HEK293 (cell line): ENCODE measurements around the gene ITGB4.

Experiments
- CTCF ChIA-PET: fragments of 350-600 bp; formaldehyde crosslinking; extraction: SDS; loops from one replicate; lab custom pipeline; 2021; ENCODE audit warnings: antibody characterized with exemption; lab: Yijun Ruan, JAX
- POLR2A ChIA-PET: fragments of 300-600 bp; formaldehyde crosslinking; extraction: SDS; loops from one replicate; lab custom pipeline; 2020; ENCODE audit warnings: antibody characterized with exemption, inconsistent platforms; lab: Yijun Ruan, JAX
- H3K27ac ChIP-seq: fragments of 200-500 bp; sonication (Bioruptor generic); 2 replicates; pipeline ENCODE4 v1.5.1; 2014; ENCODE audit warnings: low read depth, low read length, control low read depth, inconsistent platforms; ENCODE audit errors: extremely low read depth
- H3K36me3 ChIP-seq, 2 experiments: fragments of 200-500 bp in 1 of 2; sonication (Bioruptor generic) in 1 of 2; 1 replicate in 1 of 2; 2 replicates in 1 of 2; pipeline ENCODE4 v1.5.1; 2014 to 2017; ENCODE audit warnings: inconsistent platforms in 2 of 2, low read length in 2 of 2; ENCODE audit not compliant: control insufficient read depth in 2 of 2, insufficient read depth in 1 of 2
- H3K4me1 ChIP-seq: fragments of 200-500 bp; sonication (Bioruptor generic); 2 replicates; pipeline ENCODE4 v1.5.1; 2014; ENCODE audit warnings: mild to moderate bottlenecking, low read length, inconsistent platforms; ENCODE audit not compliant: control insufficient read depth, insufficient read depth
- H3K4me3 ChIP-seq: 2 replicates; pipeline ENCODE4 v1.5.1; 2011; ENCODE audit warnings: low read depth, mild to moderate bottlenecking, control low read depth, low read length, moderate library complexity
- H3K9me3 ChIP-seq: fragments of 200-500 bp; sonication (Bioruptor generic); 2 replicates; pipeline ENCODE4 v1.5.1; 2014; ENCODE audit warnings: low read depth, low read length, inconsistent platforms; ENCODE audit not compliant: control insufficient read depth, insufficient read depth
- GLI2 ChIP-seq: fragments of 450-650 bp; formaldehyde crosslinking; IDR thresholded peaks from 2 replicates; pipeline ENCODE4; 2017; ENCODE audit warnings: missing biosample characterization, missing genetic modification characterization, low read depth, borderline replicate concordance
- HOXC10 ChIP-seq: sonication (generic); formaldehyde crosslinking; IDR thresholded peaks from 2 replicates; pipeline ENCODE4 v1.8.1; 2023; ENCODE audit warnings: mild to moderate bottlenecking, missing genetic modification reagents
- KLF8 ChIP-seq: fragments of 450-650 bp; formaldehyde crosslinking; IDR thresholded peaks from 2 replicates; pipeline ENCODE4 v1.5.1; 2016; ENCODE audit warnings: missing biosample characterization, missing genetic modification characterization
- MZF1 ChIP-seq: fragments of 450-650 bp; formaldehyde crosslinking; IDR thresholded peaks from 2 replicates; pipeline ENCODE4 v1.5.1; 2017; ENCODE audit warnings: missing biosample characterization, missing genetic modification characterization, borderline replicate concordance
- TCF7L2 ChIP-seq: IDR thresholded peaks from 2 replicates; pipeline ENCODE4 v1.6.1; 2011; ENCODE audit warnings: low read depth, mild to moderate bottlenecking, inconsistent platforms, low read length, moderate library complexity, borderline replicate concordance
- ZFHX2 ChIP-seq: fragments of 450-650 bp; formaldehyde crosslinking; conservative IDR thresholded peaks from 2 replicates; pipeline ENCODE4 v1.5.1; 2016; ENCODE audit warnings: missing biosample characterization, missing genetic modification characterization
- ZNF112 ChIP-seq: fragments of 450-650 bp; formaldehyde crosslinking; IDR thresholded peaks from 2 replicates; pipeline ENCODE4 v1.5.0; 2017; ENCODE audit warnings: missing biosample characterization, missing genetic modification characterization
- ZNF121 ChIP-seq: fragments of 450-650 bp; formaldehyde crosslinking; IDR thresholded peaks from 2 replicates; pipeline ENCODE4 v1.5.1; 2016; ENCODE audit warnings: missing biosample characterization, missing genetic modification characterization
- ZNF132 ChIP-seq: fragments of 450-650 bp; formaldehyde crosslinking; IDR thresholded peaks from 2 replicates; pipeline ENCODE4 v1.5.1; 2017; ENCODE audit warnings: missing biosample characterization, missing genetic modification characterization, borderline replicate concordance
- ZNF157 ChIP-seq: fragments of 450-650 bp; formaldehyde crosslinking; IDR thresholded peaks from 2 replicates; pipeline ENCODE4 v1.5.1; 2016; ENCODE audit warnings: missing biosample characterization, missing genetic modification characterization
- ZNF24 ChIP-seq: fragments of 450-650 bp; formaldehyde crosslinking; IDR thresholded peaks from 2 replicates; pipeline ENCODE4 v1.5.1; 2016; ENCODE audit warnings: missing biosample characterization, missing genetic modification characterization
- ZNF610 ChIP-seq: fragments of 450-650 bp; formaldehyde crosslinking; IDR thresholded peaks from 2 replicates; pipeline ENCODE4 v1.5.1; 2016; ENCODE audit warnings: missing biosample characterization, missing genetic modification characterization, borderline replicate concordance
- ZNF624 ChIP-seq: fragments of 450-650 bp; formaldehyde crosslinking; IDR thresholded peaks from 2 replicates; pipeline ENCODE4 v1.5.1; 2017; ENCODE audit warnings: missing biosample characterization, missing genetic modification characterization
- ZNF654 ChIP-seq: fragments of 450-650 bp; formaldehyde crosslinking; IDR thresholded peaks from 2 replicates; pipeline ENCODE4 v1.5.1; 2016; ENCODE audit warnings: low read depth, missing biosample characterization, missing genetic modification characterization
- ZNF837 ChIP-seq: fragments of 450-650 bp; formaldehyde crosslinking; IDR thresholded peaks from 2 replicates; pipeline ENCODE4 v1.5.1; 2016; ENCODE audit warnings: missing biosample characterization, missing genetic modification characterization
- ZNF843 ChIP-seq: fragments of 450-650 bp; formaldehyde crosslinking; IDR thresholded peaks from 2 replicates; pipeline ENCODE4 v1.5.1; 2016; ENCODE audit warnings: missing biosample characterization, missing genetic modification characterization
- TF ChIP-seq, protein P1 (sequence below): fragments of 450-650 bp; formaldehyde crosslinking; IDR thresholded peaks from 2 replicates; pipeline ENCODE4 v1.5.1; 2017; ENCODE audit warnings: missing biosample characterization, missing genetic modification characterization
- TF ChIP-seq, protein P2 (sequence below): fragments of 450-650 bp; formaldehyde crosslinking; IDR thresholded peaks from 2 replicates; pipeline ENCODE4 v1.5.1; 2016; ENCODE audit warnings: missing biosample characterization, missing genetic modification characterization
- TF ChIP-seq, protein P3 (sequence below): fragments of 450-650 bp; formaldehyde crosslinking; IDR thresholded peaks from 2 replicates; pipeline ENCODE4; 2016; ENCODE audit warnings: missing biosample characterization, missing genetic modification characterization

ITGB4 gene

DNA sequence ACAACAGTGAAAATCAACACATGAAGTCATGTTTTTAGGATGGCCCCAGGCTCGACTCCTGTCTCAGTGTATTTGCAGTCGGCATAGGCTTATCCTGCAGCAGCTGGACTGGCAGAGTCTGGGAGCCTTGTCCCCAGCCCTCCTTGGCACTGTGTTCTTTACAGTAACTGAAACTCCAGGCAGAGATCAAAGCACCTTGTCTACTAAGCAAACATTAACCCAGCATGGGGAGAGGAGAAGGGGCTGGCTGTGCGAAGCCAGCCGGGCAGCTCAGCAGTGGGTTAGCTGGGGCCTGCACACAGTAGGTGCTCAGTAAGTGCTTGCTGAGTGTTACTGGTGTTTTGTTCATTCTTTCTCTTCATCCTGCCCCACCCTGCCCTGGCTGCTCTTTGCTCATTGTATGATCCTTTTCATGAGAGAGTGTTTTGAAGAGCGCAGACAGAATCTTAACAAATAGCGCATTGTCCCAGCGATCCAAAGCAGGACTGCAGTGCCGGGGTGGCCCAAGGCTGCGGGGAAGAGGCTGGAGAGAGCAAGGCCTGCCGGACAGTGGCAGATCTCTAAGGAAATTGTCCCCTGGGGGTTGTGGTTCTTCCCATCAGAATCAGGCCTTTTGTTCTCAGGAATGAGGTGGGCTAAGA lies 23.5 kb upstream of the ITGB4 start:
- H3K36me3 ChIP-seq: peaks cover 26 to 92% of the 10 kb centered on the region in 2 experiments
- H3K4me1 ChIP-seq: no peaks in the 10 kb centered on the region; the same call in 1 of the 2 replicates
- no peak overlapping the region for H3K27ac ChIP-seq
- H3K4me3 ChIP-seq: no peak overlapping the region
- POLR2A ChIA-PET: no interaction called here
- TF ChIP-seq ZNF24 (no peak), MZF1 (tag by site-specific recombination) (no peak), ZNF610 (no peak), ZNF843 (tag by site-specific recombination) (no peak), HOXC10 (CRISPR knock-in tag) (no peak), ZNF132 (tag by site-specific recombination) (no peak), KLF8 (tag by site-specific recombination) (no peak), GLI2 (tag by site-specific recombination) (no peak), TCF7L2 (no peak), ZNF624 (tag by site-specific recombination) (no peak), ZNF121 (no peak), ZNF837 (tag by site-specific recombination) (no peak), ZFHX2 (no peak), ZNF654 (tag by site-specific recombination) (no peak)
- TF ChIP-seq, protein P1, sequence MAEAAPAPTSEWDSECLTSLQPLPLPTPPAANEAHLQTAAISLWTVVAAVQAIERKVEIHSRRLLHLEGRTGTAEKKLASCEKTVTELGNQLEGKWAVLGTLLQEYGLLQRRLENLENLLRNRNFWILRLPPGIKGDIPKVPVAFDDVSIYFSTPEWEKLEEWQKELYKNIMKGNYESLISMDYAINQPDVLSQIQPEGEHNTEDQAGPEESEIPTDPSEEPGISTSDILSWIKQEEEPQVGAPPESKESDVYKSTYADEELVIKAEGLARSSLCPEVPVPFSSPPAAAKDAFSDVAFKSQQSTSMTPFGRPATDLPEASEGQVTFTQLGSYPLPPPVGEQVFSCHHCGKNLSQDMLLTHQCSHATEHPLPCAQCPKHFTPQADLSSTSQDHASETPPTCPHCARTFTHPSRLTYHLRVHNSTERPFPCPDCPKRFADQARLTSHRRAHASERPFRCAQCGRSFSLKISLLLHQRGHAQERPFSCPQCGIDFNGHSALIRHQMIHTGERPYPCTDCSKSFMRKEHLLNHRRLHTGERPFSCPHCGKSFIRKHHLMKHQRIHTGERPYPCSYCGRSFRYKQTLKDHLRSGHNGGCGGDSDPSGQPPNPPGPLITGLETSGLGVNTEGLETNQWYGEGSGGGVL (tag by site-specific recombination): no peak
- TF ChIP-seq, protein P2, sequence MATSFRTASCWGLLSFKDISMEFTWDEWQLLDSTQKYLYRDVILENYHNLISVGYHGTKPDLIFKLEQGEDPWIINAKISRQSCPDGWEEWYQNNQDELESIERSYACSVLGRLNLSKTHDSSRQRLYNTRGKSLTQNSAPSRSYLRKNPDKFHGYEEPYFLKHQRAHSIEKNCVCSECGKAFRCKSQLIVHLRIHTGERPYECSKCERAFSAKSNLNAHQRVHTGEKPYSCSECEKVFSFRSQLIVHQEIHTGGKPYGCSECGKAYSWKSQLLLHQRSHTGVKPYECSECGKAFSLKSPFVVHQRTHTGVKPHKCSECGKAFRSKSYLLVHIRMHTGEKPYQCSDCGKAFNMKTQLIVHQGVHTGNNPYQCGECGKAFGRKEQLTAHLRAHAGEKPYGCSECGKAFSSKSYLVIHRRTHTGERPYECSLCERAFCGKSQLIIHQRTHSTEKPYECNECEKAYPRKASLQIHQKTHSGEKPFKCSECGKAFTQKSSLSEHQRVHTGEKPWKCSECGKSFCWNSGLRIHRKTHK (tag by site-specific recombination): no peak
- TF ChIP-seq, protein P3, sequence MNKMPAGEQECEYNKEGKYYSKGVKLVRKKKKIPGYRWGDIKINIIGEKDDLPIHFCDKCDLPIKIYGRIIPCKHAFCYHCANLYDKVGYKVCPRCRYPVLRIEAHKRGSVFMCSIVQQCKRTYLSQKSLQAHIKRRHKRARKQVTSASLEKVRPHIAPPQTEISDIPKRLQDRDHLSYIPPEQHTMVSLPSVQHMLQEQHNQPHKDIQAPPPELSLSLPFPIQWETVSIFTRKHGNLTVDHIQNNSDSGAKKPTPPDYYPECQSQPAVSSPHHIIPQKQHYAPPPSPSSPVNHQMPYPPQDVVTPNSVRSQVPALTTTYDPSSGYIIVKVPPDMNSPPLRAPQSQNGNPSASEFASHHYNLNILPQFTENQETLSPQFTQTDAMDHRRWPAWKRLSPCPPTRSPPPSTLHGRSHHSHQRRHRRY (tag by site-specific recombination): no peak
- CTCF ChIA-PET: interaction anchor here (0.9 to 1.0 kb wide), 2 partner anchors 51 to 101 kb away, joined by 3 to 7 read pairs; no protein-coding TSS in a partner anchor
- no peaks in the 10 kb centered on the region for H3K9me3 ChIP-seq

DNA sequence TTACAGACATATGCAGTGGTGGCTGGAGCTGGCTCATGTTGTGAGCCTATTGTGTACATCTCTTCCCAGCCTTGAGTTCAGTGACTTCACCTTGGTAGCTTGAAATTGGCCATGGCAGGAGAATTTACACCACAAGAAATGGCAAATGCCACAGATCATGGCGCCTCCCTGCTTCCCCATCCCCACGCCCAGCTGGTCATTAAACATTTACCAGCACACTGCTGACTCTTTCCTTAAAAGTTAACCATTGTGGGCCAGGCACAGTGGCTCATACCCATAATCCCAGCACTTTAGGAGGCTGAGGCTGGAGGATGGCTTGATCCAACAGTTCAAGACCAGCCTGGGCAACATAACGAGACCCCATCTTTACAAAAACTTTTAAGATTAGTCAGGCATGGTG lies 22.6 kb upstream of the ITGB4 start:
- no peak for TF ChIP-seq ZNF157 (tag by site-specific recombination)
- peak; percentile 83 for TF ChIP-seq ZNF112 (tag by site-specific recombination)
- Histone ChIP-seq H3K36me3 (peaks cover 28 to 92% of the 10 kb centered on the region in 2 experiments), H3K9me3 (no peaks in the 10 kb centered on the region), H3K4me3 (no peak overlapping the region), H3K27ac (no peak overlapping the region), H3K4me1 (no peaks in the 10 kb centered on the region)
- ChIA-PET POLR2A (no interaction called here), CTCF (interaction anchor here (0.7 to 1.0 kb wide), 3 partner anchors 51 to 262 kb away, joined by 3 to 7 read pairs (median 3); no protein-coding TSS in a partner anchor)
